ENCODE results near the gene VAC14.

VAC14 gene

DNA sequence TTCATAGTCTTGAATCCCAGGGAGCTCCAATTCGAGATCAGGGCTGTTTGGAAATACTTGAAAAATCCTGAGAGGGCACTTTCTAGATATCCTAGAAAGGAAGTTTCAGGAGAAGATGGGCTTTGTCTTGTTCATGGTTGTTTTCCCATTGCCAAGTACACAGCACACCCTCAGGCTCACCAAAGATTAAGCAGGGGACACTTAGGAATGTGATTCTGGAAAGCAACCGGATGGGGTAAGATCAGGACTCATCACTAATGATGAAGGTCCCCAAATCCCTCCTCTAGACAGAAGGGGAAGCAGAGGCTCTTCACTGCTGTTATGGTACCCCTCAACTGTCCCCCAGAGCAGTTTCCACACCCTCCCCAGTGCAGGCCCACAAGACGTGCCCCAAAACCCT, 40.7 kb downstream of the VAC14 start:
- no peak for DNase-seq (ENCODE audit: low spot score)

DNA sequence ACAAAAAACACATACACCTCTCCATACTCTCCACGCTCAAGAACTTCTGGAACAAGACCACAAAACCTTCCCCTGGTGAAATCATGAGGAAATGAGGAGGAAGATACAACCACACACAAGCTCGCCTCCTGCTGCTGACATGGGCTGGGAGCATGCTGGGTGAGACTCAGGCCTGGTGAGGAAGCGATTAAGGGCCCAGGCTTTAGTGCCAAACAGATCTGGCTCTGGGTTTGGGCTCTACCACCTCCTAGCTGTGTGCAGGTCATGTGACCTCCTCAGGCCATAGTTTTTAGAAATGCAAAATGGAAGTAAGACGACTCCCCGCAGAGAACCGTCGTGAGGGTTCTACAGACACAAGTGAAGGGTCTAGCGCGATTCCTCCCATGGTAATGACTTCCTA, 41.3 kb downstream of the VAC14 start:
- no peak for DNase-seq (ENCODE audit: low spot score)

DNA sequence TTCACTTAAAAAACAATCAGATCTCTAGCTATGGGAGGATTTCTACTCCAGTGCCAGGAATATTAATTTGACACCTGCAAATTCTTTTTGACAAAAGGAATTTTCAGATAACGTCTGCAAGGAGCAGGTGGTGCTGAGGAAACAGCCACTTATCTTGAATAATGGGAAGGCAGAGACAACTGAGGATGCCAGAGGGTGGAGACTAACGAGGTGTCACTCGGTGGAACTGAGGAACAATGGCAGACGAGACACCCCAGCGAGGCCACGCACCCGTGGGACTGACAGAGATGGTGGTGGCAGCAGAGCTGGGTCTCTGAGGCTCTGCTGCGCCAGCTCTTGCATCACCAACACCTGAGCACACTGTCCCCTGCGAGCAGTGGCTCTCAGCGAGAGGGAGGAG, 42.2 kb downstream of the VAC14 start:
- no peak for DNase-seq (ENCODE audit: low spot score)

DNA sequence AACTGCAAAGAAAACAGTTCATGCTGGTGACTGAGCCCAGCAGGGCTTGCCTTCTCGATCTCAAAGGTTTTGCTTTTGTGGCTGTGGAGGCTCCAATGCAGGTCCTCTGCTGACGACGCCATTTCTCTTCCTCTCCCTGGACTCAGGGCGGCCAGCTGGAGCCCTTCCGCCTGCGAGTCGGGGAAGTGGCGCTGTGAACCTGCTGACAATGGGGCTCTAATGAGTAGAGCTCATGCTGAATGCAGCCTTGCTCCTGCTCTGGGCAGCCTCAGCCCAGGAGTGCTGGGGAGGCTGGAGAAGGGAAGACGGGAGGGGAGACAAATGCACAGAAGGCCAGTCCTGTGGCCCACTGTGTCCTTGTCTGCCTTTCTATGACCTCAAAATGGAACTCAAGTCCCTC, 43.8 kb downstream of the VAC14 start:
- DNase-seq (ENCODE audit: low spot score) = no peak

DNA sequence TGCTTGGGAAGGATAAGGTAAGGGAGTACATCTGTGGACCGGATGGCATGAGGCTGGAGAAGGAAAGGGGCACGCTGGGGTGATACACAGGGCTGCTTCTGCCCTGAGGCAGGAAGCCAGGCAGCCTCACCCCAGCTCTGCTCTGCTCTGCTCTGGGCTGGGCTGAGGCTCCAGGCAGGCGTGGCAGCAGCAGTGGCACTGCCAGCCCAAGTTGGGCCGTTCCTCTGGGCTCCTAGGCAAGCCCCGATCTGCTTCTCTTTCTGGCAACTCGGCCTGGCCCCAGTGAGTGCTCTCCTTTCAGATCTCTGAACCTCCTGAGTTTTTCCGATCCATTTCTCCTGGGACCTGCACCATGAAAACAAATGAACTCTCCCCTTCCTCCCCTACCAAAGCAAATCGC, 44.9 kb downstream of the VAC14 start:
- no peak for DNase-seq (ENCODE audit: low spot score)

DNA sequence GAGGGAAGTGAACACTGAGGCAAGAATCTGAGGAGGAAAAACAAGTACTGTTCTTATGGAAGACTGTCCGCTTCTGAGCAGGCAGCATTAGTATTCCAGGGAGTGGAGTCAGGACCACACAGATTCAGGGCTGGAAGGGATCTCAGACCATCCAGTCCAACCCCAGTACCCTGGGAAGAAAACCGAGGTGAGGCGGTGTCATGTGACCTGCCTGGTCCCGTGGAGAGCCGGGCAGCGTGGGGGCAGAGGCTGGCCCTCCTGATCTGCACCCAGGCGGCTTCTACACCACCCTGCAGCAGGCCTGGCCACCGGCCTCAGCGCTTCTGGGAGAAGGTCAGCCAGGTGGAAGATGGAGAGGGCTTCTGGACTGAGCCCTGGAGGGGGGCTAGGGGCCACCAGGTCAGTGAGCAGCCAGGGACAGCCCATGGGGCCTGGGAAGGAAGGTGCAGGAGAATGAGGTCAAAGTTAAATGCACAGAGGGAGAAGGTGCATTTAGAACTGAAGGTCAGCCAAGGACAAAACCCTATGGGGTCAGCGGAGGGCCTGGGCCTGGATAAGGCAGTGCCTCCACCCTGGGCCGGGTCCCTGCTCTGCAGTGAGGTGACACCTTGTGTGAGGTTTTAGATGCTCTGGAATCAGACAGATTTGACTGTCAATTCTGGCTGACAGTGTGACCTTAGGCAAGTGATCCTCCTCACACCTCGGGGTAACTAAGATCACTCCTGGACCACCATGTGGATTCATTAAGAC, 45.9 kb downstream of the VAC14 start:
- no peak for DNase-seq (ENCODE audit: low spot score)

DNA sequence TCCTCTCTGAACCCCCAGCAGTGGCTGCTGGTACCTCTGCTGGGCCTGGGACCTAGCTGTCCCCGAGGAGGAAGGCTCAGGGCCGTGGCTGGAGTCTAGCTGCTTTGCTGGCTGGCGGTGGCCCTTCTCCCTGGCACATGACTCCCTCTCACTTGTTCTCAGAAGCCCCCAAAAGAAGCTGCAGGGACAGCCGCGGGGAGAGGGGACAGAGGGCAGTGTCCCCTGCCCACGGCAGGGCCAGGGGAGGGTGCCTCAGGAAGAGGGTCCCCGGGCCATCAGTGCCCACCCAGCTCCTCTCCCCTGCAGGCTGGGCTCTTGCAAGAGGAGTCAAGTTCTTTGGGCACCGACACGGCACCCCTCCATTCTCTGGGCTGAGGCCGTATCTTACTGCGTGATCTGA, 46.6 kb downstream of the VAC14 start:
- DNase-seq (ENCODE audit: low spot score) = no peak

DNA sequence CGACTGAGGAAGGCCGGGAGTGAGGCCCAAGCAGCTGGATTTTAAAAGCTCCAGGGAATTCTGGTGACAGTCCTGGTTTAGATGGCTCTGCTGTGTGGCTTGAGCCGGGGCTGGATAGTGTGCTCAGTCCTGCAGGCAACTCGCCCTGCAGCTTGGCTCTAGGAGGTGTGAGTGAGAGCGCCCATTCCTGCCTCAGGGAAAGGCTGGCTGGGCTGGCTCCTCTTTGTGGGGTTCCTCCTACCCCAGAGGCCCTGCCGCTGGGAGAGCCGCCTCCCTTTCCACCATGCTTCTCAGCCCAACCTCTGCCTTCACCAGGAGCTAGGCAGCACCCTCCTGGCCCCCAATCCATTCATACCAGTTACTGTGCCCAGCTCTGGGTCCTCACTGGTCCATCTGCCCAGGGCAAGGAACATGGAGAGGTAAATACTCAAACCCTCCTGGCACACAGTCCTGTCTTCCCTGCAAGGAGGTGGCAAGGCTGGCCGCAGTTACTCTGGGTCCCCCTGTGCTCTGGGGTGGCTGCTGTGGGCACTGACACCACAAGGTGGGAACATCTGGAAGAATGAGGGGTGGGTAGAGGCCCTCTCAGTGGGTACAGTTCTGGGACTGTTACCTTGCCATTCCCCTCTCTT, 47.1 kb downstream of the VAC14 start:
- no peak for DNase-seq (ENCODE audit: low spot score)

DNA sequence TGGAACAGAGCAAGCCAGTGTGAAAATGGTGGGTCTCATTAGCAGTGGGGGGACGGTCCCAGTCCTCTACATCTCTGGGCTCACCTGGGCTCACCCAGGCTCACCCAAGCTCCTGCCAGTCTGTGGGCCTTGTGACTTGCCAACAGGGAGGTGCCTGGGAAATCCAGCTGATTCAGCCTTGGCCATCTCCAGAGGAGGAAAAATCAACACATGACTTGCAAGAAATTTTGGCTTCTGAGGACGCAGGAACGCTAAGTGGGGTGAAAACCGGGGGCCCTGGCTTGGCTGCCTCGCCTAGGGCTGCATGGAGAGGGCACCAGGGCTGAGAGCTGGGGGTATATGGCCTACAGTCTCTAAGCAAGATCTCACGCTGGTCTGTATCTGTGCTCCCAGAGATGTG, 47.7 kb downstream of the VAC14 start:
- no peak for DNase-seq (ENCODE audit: low spot score)

DNA sequence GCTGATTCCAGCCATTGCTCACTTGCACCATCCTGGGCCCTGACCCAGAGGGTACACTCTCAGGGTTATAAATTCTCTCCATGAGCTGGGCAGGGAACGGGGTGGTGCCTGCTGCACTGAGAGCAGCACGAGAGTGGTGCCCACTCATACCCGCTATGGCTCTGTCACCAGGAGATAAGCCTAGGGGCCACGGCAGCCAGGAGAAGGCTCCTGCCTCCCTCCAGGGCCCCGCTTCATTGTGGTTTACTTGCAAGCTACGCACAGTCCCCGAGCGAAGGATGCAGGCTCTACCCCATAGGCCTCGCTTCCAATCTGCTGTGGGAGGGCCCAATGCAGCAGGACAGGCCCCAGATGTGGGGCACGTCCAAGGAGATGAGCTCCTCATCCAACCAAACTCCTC, 48.5 kb downstream of the VAC14 start:
- DNase-seq (ENCODE audit: low spot score) = no peak

DNA sequence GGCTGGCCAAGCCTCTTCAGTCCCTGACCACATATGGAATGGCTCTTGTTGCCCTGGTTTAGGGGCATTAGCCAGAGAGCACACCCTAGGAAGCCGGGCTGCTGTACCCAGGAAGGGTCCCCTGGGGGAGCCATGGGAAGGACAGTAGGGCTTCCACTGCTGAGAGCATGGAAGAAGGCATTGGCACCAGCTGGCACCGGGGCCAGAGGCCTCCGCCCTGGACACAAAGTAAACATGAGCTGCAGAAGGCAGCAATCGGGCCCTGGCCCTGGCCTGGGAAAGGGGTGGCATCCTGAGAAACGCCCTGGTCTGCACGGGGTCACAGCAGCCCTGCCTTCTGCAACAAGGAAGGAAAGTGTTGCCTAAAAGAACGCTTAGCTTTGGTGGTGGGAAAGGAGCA, 49.4 kb downstream of the VAC14 start:
- DNase-seq (ENCODE audit: low spot score) = no peak

DNA sequence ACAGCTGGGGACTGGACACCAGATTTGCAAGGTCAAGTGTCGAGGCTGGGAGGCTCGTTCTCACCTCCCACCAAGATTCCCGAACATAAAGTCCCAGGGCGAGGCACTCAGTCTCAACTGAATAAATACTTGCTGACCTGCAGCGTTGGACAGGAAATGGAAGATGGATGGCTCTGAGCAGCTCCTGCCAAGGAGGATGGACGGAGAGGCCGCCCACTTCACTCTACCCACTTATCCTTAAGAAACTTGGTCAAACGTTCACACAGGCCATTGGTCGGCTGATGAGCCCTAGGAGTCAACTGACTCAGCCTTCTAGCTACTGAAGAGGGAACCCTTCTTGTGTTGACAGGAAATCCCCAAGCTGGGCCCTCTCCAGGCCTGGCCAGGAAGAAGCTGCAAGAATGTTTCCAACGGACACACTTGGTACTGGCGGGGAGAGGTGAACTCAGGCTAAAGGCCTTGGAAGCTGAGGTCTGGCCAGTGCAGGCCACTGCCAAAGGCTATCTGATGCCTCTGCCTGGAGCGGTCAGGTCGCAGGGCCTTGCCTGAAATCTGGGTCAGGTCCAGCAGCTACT, 50.0 kb downstream of the VAC14 start:
- no peak for DNase-seq (ENCODE audit: low spot score)

DNA sequence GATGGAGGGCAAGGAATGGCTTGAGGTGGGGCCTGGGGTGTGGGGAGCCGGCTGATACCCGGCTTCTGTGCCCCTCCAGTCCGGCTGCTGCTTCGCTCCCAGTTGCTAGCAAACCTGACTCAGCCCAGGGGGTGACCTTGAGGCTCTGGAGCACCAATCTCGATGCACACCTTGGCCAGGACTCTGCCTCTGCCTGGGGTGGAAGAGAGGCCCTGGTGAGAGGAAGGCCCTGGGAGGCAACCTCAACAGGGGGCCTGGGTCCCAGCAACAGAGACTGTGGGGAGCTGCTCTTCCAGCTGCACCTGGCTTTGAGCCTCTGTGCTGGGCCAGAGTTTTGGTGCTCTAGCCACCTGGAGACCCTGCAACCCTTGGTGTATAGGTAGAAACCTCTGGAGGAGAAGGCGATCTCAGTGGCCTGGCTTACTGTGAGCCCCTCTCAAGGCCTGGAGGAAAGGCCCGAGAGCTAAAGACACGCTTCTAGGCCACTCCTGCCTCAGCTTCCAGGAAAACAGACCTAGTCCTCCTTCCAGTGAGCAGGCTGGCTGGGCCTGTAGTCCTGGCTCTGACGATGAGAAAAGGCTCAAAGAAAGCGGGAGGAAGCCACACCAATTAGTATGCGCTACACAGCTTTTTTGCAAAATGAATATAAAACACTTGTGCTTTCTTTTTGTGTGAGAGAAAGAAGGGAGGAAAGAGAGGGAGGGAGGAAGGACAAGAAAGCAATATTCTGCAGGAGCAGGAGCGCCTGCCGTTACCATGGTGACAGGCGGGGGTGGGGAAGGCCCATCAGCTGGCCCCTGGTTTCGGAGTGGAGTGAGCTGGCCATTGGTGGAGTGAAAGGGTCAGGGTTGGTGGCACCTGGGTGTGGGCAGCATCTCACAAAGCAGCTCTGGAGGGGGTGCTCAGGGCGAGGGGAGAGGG, 51.0 kb downstream of the VAC14 start:
- no peak for DNase-seq (ENCODE audit: low spot score)

DNA sequence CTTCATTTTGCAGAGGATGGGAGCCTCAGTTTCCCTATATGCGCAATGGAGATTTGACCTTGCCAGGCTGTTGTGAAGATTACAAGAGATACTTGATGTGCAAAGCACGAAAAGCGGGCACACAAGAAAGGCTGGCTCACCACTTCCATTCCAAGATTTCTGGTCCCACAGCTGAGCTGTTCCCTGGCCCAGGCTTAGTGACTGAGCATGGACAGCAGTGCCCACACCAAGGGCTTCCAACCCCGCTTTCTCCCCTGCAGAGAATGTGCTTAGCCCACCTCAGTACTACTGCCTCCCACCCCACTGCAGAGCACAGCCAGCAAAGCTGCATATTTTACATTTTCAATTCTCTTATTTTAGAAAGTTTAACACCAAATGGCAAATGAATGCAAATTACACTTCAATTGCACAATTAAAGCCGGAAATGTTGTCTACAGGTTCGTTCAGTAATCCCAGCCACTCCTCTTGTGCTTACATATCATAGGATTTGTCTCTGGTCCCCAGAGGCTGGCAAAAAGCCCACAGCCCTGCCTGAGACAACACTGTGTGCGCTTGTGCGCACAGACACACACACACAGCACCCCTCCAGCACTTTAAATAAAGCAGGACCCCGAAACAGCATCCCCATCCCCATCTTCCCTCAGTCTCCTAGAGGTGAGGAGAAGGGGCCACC, 51.8 kb downstream of the VAC14 start:
- DNase-seq (ENCODE audit: low spot score) = no peak

DNA sequence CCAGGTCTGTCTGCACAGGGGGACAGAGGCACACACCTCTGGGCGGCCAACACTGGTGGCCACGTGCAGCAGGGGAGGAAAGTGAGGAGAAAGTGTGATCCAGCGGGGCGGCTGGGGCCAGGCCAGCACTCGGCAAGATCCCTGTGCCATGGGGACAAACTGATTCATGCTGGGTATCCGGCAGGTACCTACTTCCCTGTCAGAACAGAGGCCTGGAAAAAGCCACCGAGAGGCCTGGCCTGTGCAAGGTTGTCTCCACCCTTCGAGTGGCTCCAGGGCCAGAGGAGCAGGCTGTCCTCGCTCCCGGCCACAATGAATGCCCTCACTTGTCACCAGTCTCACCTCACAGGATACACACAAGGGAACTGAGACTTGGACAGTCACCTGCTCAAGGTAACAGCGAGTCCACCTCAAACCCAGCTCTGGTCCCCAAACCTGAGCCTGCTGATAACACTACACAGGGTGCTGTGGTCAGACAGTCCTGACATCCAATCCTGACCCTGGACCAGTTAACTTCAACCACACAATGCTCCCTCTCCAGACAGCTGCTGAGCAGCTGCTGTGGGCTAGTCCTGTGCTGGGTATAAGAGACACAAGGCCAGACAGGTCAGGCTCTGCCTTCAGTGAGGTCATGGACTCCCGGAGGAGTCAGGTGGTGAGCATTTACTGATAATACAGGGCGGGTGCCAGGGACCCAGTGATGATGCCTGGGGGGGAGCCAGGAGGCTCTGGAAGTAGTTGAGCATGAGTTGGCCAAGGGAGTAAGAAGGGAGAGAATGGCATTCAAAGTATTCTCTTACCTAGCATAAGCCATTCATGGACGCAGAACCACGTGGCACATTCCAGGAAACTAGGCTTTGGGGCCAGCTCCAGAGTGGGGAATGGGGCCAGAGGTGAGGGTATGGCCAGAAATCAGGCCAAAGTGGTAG, 53.0 kb downstream of the VAC14 start:
- DNase-seq (ENCODE audit: low spot score) = no peak

DNA sequence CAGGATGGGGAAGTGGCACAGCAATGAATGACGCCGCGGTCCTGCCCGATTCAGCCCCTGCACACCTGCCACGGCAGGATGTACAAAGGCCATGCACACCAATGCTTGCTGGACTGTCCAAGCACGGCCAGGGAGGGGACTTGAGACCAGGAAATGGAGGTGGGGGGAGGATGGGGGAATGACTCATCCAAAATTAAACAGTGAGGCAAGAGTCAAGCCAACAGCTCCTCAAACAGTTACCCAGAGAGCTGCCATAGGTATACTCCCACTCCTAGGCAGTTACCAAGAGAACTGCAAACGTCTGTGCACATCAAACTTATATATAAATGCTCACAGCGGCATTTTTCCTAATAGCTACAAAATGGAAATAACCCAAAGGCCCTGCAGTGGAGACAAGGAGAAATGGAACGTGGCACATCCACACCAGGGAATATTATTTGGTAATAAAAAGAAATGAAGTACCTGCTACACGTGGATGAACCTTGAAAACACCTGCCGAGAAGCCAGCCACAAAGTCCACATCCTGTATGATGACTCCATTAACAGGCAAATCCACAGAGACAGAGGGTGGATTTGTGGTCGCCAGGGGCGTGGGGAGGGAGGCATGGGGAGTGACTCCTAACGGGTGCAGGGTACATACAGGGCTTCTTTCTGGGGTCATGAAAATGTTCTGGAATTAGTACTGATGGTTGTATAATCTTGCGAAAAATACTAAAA, 54.1 kb downstream of the VAC14 start:
- no peak for DNase-seq (ENCODE audit: low spot score)

DNA sequence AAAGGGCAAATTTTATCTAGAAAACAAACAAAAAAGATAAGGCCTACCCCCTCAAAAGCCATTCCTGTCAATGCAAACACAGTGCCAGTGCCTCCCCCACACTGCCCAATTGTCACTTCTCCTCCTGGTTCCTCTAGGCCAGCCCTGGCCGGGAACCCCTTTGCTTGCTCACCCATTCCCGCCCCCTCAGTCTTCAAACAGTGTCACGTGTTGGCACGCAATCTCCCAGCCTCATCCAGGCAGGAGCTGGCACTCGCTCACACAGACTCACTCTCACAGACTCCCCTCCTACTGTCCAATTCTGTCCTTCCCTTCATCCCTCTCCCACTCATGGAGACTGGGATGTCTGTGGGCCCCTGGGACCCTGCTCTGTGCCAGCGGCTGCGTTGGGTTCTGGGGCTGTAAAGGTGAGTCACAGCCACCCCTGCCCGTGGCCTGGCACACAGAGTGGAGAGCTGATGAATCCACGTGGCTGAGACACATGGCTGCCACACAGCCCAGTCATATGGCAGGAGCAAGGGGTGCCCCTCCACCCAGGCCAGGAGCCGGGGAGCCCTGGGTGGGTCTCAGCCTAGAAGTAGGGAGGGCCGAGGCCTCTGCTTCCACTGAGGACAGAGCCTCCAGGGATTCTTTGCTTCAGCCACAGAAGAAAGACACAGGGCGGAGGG, 54.8 kb downstream of the VAC14 start:
- no peak for DNase-seq (ENCODE audit: low spot score)

DNA sequence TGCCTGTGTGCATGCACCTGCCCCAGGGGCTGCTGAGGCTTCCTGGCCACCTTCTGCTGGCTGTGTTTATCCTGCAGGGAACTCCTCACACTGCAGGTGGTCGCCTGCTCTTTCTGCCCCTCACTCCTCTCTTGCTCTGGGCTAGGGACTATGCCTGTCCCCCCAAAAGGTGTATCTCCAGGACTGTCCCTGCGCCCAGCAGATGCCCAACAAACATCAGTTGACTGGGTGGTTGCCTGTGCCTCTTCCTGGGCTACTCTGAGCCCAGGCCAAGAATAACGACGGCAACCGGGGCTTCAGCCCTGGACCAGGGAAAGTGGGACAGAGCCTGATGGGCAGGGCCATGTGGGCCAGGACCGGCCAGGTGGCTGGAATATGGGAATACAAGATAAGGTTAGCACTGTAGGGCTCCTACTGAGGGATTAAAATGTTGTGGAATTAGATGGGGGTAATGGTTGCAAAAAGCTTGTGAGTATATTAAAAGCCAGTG, 55.4 kb downstream of the VAC14 start:
- DNase-seq (ENCODE audit: low spot score) = no peak

DNA sequence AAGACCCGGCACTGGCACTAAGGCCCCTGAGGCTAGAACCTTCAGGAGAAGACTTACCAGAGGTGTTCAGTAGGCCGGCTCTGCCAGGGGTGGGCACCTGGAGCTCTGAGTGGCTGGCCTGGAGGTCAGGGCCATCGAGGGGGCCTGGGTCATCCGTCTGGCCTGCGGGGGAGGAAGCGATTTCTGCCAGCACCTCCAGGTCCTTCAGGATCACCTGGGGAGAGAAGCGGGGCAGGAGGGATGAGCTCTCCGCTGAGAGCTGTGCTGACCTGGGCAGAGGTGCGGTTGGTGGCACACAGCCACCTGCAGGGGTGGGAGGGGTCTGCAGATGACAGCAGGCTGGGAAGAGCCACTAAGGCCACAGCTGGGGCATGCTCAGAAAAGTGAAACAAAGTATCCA, 56.6 kb downstream of the VAC14 start:
- DNase-seq (ENCODE audit: low spot score) = no peak

DNA sequence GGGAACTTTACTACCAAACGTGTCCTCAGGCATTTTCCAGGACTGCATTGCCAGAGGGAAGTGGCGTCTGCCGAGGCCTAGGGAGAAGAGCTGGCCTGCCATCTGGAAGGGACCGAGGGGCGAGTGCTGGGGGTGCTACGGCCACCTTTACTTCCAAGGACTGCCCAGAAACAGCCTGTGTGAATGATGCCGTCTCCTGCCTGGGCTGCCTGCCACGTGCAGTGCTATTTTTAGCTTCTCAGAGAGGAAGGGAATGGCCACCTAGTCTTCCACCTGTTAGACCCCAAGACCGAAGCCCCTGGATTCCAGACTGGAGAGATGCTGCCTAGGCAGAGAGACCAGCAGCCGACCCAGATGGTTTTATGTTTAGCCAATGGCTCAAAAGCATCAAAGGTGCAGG, 57.2 kb downstream of the VAC14 start:
- no peak for DNase-seq (ENCODE audit: low spot score)
